Fibroblast of gingiva (primary cell): Measurements from ENCODE around the gene NPHP4.

Source experiments
- DNase-seq: peaks from one replicate; pipeline ENCODE4 v3.0.0-alpha.2; 2011; ENCODE audit warnings: low read depth

The NPHP4 gene

DNA sequence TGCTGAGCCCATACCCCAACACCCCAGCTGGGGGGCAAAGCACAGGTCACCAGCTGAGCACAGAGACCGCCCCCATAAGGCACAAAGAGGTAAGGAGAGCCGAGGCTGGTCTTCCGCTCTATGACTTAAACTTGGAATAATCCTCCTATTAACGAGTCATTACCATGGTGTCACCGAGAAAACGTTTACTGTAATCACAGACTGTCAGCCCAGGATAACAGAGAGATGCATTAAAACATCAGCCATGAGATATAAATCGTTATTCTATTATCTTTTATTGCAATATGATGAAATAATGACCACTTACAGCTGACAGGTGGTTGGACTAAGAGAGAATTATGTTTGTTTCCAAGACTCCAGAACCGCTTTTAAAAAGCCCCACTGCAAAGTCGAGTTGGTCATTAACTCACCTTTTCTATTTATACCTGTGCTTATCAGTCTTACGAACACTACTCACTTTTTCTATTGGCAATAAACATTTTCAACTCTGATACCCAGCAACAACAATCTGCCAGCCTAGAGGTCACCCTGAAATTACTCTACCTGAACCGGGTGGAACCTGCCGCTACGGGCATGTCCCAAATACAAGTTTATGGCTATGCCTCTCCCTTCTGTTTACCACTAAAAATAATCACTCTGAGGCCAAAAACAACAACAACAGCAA lies 21.5 kb downstream of the NPHP4 start:
- no peak for DNase-seq

DNA sequence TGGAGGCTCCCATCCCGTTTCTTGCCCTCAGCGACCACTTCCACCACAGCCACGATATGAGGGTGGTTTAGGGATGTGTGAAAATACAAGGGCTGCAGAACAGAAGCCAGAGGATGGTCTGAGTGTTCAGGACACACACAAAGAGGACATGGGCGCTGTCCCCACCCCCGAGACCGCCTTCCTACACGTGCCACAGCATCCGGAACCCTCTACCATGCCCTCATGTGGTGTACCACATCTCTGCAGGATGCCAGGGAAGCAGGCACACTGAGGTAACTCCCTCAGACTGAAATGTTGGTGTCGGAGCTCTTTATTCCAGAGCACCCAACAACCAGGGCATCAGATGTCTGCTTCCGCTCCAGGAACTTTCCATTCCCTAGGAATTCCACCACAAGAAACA lies 23.1 kb downstream of the NPHP4 start:
- DNase-seq: no peak

DNA sequence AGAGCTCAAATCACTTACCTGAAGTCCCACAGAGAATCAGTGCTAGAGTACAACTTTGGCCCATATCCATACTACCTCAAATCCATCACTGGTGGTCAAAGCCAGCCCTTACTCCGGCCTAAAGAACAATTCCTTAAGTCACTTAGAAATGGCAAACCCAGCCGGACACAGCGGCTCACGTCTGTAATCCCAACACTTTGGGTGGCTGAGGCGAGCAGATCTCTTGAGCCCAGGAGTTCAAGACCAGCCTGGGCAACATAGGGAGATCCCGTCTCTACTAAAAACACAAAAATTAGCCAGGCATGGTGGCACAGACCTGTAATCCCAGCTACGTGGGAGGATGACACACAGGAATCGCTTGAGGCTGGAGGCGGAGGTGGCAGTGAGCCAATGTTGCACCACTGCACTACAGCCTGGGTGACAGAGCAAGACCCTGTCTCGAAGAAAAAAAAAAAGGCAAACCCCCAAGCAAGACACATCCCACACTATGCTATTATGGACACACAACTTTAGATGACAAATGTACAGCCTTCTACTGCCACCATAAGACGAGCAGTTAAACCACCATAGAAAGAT lies 24.0 kb downstream of the NPHP4 start:
- no peak for DNase-seq

DNA sequence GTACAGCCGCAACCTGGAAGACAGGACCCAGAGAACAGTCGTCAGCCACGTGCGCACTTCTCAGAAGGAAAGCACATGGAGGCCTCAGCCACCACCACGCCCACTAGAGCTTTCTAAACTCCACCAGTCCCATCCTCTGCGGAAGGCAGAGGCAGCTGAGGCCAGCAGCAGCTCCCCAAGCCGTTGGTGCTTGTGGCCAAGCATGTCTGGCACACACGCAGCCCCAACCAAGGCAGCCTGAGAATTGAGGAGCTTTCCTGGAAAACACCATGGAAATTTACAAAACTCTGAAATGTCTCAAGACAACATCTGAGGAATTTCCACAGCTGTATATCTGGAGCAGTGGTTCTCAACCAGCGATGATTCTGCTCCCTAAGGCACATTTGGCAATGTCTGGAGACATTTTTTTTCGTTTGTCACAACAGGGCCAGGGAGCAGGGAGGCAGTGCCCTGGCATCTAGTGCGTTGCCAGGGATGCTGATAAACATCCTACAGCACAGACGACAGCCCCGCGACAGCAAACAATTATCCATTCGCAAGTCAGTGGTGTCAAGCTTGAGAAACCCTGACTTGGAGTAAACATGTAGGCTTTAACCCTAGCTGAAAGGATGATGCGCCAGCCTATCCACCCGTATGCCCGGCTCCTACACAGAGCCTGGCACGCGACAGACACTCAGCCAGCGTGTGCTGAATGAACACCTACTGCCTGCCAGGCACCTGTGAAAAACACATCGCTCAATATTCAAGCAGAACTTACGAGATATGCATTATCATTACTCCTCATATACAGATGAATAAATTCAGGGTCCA lies 24.7 kb downstream of the NPHP4 start:
- peak; percentile 84 for DNase-seq

DNA sequence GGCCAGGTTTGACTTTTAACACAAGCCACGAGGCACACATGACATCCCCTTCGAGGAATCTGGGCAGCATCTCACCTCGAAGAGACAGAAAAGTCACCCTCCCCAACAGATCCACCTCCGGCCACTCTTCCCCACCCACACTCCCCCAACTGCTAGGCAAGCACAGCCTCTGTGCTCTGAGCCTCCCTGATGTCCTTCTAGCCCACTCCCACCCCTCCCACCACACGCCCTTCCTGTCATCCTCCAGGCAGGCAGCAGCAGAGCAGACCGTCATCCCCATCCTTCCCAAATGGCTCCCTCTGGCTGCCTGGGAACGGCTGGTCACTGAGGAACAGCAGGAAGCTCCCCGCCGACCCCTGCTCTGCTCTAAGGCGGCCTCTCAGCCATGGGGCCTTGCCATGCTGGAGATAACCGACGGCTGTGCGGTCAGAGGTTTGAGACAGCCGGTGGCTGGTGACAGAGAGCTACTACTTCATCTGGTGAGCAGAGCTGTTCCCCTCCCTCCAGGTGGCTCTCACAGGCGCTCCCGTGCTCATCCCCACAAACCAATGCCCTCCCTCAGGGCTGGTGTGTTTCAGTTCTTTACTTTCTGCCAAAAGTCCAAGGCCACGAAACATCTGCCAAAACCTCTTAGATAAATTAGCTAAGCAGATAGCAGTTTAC lies 25.6 kb downstream of the NPHP4 start:
- no peak for DNase-seq

DNA sequence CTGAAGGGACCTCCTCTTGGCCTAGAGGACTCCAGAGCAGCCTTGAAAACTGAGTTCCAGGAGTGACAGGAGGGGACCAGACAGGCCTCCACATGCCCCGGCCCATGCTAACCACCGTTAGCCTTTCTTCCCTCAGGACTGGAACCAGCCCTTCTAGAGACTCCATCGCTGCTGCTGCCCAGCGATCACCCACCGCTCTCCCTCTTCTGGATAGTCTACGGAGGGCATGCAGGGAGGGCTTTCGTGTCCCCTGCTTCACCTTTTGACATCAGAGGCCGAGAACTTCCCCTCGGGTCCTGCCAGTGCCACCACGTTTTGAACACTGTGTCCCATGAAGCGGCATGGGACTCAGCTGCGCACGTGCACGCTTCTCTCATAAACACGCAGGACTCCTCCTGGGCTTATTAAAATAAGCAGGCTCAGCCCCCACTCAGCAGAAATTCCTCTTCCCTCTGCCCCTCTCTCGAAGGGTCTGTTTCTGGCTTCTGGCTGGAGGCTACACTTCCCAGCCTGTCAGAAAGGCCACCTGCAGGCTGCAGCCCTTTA lies 26.6 kb downstream of the NPHP4 start:
- DNase-seq: no peak

DNA sequence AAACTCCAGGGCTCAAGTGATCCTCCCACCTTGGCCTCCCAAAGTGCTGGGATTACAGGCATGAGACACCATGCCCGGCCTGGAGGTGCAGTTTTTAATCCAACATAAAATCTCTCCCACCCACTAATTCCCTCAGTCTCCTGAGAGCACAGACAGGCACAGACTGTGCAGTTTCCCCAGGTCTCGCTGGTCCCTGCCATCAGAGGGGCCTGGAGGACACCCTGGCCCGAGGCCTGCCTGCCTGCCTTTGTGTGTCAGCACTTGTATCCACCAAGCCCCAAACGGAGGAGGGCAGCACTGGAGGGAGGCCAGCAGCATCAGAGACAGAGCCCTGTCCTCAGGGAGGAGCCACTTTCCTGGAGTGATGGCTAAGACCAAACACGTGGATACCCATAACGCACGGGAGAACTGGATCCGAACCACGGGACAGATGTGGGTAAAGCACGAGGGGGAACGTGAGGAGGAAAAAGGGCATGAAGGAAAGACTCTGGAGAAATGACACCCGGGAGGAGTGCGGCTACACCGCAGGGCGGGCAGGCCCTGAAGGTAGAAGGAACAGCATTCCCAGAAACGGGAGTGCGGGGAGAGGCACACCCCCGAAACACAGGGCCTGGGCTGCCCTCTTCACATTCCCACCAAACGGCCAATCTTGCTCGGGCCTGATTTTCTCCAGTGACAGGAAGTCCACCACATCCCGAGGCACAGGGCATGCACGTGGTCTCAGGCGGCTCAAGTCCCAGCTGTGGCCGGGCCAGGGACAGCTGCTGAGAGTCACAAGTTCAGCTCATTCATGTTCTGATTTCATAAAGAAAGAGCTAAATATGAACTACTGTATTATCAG lies 29.7 kb downstream of the NPHP4 start:
- no peak for DNase-seq

DNA sequence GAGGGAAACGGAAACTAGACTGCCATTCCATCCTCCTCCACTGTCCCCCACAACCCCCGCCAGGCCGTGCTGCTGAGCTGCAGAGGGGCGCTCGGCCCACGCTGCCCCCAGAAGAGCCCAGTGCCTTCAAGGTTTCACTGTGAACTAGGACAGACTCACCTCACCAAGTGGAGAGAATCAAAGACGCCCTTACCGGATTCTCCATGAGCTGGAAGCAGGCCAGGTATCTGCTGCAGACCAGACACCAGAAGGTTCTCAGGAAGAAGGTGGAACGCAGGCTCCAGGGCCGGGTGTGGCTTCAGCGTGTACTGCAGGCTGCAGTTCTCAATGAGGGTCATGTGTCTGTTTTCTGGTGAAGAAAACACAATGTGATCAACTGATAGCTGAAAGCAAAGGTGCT lies 30.6 kb downstream of the NPHP4 start:
- DNase-seq: no peak

DNA sequence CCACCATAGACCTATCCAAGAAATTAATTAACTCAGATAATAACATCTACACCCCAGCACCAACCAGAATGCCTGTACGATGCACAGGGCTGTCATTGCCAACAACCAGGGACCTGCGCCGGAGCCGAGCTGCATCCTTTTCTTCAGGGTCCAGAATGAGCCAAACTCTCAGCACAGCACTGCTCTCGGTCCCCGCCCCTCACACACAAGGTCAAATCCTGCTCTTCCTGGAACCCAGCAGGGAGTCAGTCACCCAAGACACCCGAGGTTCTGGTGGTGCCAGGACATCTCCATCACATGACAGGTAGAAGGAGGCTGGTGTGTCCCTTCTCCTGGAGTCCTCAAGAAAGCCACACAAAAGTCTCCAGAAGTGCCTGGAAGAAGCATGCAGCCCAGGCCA lies 31.9 kb downstream of the NPHP4 start:
- no peak for DNase-seq

DNA sequence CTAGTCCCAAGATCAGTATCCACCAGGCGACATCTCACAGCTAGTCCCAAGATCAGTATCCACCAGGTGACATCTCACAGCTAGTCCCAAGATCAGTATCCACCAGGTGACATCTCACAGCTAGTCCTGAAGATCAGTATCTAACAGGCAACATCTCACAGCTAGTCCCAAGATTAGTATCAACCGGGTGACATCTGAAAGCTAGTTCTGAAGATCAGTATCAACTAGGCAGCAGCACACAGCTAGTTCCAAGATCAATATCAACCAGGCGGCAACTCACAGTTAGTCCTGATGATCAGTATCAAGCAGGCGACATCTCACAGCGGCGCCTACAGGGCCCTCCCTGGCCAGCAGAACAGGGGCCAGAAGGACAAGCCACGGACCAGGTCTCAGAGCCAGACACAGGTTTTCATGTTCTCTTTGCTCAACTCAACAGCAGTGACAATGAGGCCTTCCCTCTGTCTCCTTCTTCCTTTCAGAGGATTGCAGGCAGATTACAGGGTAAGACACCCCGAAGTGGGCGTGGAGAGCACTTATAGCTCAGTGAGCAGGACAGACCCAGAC lies 32.5 kb downstream of the NPHP4 start:
- DNase-seq: no peak

DNA sequence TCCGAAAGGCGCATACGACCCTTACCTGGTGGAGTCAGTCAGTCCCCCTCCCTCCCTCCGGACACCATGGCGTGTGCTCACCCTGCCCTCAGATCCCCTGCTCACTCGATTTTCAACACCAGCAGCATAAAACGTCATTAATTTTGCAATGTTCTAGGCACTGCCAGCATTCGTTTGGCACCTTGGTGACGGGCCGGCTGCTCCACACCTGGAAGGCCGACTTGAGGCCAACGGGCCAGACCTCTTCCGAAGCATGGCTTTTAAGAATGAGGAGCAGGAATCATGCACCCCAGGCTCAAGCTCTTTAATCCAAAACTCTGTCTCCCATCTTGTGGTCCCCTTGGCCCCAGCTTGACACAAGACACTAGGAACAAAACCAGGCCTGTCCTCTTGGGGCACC lies 33.1 kb downstream of the NPHP4 start:
- no peak for DNase-seq

DNA sequence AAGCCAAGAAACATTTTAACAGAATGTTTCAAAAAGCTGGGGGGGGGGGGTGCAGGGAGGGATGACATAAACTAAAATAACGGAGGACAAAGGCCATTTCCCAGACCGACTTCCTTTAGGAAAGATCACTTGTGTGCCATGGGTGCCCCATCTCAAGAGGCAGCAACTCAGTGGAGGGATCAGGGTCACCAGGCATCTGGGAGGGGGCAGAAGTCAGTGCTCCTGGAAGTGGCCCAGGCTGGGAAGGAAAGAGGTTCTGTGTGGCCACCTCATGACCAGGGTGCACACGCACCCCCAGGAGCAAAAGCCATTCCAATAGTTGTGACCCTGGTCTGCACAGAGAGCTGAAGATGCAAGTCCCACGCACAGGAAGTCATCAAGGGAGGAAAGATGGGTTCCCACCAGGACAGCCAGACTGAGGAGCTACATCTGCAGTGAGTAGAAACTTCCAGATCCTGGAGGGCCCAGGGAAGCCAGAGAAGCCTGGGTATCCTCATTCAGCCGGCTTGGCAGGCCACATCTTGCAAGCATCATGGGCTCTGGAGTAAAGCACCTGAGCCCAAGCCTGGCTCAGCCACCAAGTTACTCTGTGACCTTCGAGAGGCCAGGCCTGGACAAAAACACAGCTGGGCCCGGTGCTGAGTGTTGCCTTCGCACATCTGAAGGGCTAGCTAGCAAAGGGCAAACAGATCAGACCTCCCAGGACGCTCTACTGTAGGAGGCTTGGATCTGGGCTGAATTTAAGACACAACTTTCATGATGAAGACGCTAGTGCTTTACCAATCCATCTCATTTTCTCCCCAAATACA lies 36.0 kb downstream of the NPHP4 start:
- no peak for DNase-seq

DNA sequence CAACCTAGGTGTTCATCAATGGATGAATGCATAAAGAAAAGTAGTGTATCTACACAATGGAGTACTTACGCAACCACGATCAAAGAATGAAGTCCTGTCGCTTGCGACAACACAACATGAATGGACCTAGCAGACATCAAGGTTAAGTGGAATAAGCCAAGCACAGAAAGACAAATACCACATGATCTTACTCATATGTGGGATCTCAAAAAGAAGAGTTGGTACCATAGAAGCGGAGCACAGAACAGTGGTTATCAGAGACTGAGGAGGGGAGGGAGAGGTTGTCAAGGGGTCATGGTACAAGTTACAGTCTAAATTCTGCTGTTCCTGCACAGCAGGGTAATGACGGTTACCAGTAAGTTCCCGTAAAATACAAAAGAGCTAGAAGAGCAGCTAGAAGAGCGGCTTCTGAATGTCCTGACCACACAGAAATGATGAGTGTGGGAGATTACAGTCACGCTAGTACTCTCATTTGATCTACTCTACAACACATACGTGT lies 36.7 kb downstream of the NPHP4 start:
- DNase-seq: no peak

DNA sequence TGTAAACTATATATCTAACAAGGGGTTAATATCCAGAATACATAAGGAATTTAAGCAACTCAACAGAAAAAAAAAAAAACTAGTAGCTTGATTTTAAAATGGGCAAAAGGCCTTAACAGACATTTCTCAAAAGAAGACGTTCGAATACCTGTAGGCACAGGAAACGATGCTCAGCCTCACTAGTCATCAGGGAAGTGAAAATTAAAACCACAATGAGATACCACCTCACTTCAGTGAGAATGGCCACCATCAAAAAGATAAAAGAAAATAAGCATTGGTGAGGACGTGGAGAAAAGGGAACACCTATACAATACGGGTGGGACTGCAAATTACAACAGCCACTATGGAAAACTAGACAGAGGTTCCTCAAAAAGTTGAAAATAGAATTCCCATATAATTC lies 37.3 kb downstream of the NPHP4 start:
- no peak for DNase-seq

DNA sequence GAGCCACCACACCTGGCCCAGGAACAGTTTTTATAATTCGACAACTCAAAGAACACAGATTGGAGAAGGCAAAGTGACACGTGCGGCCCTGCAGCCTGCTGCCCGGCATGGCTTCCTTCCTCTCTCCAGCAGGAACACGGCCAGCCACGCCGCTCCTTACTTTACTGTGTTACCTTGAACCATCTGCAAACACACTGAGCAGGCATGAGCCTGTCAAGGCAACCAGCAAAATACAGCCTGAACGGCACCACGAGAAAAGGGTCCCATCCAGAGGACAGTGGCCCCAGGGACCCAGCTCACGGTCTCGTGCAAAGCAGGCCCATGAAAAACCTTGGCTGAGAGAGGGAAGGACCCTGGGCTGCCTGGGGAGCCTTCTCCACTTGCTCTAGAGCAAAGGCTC lies 38.8 kb downstream of the NPHP4 start:
- DNase-seq: no peak

DNA sequence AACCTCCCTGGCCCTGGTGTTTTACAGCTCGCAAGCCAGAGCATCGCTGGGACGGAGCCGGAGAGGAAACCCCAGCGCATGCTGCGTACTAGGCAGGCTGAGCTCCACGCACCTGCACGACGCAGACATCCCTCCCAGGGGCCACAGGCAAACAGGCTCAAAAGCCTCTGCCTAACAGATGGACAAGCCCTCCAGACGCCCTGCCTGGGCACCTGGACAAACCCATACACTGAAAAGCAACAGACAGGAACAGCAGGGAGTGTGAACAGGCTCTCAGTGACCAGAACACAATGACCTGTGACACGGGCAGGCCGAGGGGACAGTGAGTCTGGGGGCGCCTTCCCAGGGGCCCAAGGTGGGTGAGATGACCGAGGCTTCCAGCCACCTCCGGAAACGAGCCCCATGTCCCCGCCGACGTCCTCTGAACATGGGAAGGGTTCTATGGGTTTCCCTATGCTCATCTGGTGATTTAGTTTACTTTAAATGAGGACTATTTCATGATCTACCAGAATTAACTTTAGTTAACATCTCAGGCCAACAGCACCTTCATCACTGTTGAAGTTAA lies 40.3 kb downstream of the NPHP4 start:
- DNase-seq: no peak

DNA sequence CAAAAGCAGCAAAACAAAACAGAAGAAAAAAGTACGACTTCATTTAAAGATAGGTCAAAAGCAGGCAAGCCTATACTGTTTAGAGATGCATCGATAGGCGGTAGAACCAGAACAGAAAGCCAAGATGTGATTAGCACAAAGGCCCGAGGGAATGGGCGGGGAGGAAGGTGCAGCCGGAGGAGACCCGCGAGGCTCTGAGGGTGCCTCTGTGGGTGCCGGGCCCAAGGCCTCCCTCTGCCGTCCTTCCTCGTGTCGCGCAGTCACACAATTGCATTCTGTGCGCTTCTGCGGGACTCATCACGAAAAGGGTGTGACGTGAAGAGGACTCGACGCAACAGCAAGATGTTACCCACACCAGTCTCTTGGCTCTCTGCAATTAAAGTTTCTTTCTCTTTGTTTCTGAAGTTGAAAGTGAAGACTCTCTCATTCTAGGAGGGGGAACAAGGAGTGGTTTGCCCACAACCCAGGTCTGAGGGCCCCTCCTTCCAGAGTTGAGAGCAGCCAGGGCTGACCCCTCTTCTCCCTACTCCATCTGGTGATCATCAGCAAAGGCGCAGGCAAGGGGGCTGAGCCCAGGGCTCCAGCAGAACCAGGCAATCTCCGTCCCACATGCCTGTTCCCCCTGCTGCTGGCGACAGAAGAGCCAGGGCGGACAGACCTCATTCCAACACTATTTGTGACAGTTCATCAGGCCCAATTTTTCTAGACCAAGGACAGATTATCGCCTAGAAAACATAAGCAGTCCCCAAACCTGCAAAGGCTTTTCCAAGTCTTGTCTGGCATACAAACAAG lies 41.0 kb downstream of the NPHP4 start:
- no peak for DNase-seq

DNA sequence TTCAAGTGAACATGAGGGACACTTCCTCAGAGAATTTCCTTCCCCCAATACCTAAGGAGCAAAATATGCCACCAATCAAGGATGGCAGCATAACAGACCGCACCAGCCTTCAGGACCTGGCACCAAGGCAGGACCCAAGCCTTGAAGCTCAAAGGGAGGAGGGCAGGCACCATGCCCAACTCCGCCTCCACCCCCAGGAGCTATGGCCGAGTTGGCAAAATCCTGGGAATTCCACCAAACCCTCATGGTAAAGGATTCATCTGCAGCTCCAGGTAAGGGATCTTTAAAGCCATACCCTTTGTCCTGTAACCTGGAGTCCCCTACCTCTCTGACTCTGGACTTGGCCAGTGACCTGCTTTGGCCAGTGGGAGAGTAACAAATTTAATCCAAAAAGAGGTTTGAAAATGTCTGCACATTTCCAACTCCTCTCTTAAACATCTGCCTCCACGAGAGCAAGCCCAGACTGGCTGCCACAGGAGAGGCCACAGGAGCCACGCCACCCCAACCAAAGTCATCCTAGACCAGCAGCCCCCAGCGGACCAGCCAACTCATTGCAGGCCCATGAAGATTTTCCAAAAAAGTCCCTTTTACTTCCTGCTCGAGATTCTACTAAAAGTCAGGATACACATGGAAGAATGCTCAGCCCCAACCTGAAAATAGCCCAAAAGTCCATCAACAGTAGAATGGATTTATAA lies 41.9 kb downstream of the NPHP4 start:
- no peak for DNase-seq

DNA sequence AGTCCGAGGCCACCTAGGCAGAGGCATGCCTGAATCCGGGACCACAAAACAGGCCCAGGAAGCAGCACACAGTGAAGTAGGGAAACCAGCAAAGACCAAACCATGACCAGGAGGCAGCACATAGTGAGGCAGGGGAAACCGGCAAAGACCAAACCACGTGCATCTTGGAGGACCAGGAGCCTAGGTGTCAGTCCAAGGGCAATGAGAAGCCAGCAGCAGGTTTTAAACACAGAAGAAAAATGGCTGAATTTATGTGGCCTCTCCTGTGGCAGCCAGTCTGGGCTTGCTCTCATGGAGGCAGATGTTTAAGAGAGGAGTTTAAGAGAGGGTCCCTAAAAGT lies 42.5 kb downstream of the NPHP4 start:
- no peak for DNase-seq
